ENCODE measurements around the gene MXRA5.
"Not testable (repeated sequence)": the region's sequence is repeated elsewhere in the genome, so short reads cannot be mapped to it uniquely, and the experiment has no call there.

MXRA5 gene

DNA sequence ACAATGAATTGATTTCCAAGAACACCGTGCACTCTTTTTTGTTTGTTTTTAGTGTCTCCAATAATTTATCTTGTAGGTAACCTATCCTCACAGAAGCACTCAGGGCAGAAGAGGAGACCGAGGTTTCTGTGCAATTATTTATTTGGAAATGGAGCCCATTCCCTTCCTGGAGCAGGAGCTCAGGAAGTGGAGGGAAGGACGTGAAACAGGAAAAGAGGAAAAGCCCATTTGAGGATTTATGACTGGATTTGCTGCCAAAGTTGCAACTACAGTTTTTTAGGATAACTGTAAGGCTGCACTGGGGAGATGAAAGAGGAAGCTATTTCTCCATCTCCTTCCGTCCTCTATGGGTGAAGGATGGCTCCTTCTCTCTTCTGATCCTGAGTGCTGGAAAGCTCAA, 31.7 kb upstream of the MXRA5 start:
- H3K27ac ChIP-seq = no peak overlapping the region
- TF ChIP-seq, protein P1, sequence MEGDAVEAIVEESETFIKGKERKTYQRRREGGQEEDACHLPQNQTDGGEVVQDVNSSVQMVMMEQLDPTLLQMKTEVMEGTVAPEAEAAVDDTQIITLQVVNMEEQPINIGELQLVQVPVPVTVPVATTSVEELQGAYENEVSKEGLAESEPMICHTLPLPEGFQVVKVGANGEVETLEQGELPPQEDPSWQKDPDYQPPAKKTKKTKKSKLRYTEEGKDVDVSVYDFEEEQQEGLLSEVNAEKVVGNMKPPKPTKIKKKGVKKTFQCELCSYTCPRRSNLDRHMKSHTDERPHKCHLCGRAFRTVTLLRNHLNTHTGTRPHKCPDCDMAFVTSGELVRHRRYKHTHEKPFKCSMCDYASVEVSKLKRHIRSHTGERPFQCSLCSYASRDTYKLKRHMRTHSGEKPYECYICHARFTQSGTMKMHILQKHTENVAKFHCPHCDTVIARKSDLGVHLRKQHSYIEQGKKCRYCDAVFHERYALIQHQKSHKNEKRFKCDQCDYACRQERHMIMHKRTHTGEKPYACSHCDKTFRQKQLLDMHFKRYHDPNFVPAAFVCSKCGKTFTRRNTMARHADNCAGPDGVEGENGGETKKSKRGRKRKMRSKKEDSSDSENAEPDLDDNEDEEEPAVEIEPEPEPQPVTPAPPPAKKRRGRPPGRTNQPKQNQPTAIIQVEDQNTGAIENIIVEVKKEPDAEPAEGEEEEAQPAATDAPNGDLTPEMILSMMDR (conservative IDR thresholded peaks at IDR 0.05) = no peak

DNA sequence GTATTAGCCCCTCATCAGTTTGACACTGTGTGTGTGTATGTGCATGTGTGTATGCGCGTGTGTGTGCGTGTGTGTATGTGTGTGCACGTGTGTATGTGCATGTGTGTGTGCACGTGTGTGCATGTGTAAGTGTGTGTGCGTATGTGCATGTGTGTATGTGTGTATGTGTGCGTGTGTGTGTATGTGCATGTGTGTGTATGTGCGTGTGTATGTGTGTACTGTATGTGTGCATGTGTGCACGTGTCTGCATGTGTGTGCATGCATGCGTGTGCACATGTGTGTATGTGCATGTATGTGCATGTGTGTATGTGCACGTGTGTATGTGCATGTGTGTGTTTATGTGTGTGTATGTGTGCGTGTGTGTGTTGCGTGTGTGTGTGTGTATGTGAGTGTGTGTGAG, 31.1 kb upstream of the MXRA5 start:
- TF ChIP-seq, protein P1 (conservative IDR thresholded peaks at IDR 0.05) = no peak
- no peak overlapping the region for H3K27ac ChIP-seq

DNA sequence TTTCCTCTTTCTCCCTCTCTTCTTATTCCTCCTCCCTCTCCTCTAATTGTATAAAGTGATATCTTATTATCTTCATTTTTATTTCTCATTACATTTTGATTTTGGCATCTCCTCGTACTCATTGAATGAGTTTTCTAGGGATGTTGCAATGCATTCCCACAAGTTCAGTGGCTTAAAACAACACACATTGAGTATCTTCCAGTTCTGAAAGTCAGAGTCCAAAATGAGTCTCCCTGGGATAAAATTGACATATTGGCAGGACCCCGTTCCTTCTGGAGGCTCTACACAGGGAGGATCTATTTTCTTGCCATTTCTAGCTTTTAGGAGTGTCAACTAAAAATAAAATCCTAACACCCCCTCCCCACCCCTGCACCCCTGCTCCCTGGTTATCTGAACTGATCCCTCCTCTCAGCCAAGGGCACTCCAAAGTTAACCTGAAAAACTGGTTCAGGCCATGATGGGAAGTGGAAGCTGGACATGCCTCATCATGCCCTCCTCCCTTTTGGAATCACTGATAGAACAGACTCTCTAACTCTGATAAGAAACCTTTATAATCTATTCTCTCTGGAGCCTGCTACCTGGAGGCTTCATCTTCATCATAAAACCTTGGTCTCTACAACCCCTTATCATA, 29.5 kb upstream of the MXRA5 start:
- not testable (repeated sequence) for H3K27ac ChIP-seq

DNA sequence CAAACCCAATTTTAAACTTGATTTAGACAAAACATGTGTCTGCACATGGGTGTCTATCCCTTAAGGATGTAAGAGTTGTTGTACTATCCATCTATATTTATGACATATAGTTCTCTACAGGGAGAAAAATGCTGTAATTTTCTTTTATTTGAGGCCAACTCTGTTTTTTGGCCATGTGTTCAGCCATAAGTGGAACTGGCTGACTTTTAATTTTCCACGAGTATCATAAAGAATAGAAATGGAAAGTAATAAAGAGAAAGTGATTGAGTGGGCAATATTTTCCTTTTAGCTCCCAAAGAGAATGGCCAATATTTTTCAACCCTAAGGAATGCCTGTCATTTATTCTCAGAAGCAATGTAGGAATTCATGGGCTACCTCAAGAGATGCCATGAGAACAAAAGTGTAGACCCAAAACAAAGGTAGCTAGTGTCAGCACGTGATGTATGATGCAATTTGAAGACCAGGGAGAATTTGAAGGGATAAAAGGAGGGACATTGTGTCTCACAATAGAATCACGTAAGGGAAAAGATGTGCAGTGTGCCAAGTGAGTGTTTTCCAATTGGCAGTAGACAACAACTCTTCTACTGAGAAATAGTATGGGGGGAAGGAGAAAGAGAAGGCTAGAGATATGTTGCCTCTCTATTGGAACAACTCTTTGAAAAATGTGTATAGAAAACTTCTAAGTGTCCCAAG, 27.8 kb upstream of the MXRA5 start:
- TF ChIP-seq, protein P1 (conservative IDR thresholded peaks at IDR 0.05) = no peak
- H3K27ac ChIP-seq = no peak overlapping the region

DNA sequence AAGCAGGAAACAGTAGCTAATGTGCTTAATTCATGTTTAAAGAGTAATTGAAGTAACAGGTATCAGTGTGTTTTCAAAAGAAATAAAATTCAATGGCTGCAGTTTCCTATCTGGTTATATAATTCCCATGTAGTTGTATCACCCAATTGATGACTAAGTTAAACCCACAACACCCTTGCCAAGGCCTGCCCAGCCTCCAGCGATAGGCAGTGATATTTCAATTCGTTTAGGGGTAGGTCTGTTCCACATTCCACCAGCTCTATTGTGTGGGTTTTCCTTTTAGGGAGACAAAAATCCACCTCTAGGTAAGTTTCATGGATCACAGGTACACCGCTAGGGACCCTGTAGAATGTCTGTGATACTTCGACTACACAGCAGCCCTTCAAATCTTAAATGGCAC, 24.7 kb upstream of the MXRA5 start:
- H3K27ac ChIP-seq = no peak overlapping the region
- TF ChIP-seq, protein P1 (conservative IDR thresholded peaks at IDR 0.05) = no peak

DNA sequence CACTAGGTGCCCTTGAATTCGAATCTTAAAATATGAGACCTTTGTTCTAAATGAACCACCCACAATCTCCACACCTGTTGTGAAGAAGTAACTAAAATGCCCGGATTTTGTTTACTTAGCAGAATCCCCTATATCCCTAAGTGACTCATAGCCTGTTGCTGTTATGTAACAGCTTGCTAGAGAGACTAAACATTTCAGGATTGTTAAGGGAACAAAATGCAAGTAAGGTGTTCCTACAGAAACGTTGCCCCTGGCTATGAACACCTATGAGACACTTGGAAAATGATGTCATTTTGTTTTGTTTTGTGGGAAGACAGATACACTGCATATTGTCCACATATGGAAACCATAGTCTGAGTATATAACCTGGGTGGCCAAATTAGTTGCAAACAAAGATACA, 24.2 kb upstream of the MXRA5 start:
- TF ChIP-seq, protein P1 (conservative IDR thresholded peaks at IDR 0.05) = no peak
- no peak overlapping the region for H3K27ac ChIP-seq

DNA sequence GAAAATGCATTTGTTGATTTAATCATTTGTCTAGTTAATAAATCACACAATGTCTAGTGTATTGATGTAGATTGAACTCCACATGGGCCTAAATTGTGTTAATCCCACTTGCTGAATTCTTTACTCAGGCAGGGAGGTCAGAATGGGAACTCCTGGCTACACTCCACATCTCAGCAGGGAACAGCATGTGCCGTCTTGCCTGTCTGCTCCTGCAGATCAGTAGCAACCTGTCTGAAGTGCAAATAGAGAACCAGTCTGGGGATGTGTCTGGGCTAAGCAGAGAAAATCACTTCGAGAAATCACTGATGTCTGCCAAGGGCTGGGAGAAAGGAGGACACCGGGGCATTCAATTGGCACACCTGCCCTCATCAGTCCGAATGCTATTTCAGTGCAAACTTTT, 16.5 kb upstream of the MXRA5 start:
- TF ChIP-seq, protein P1 (conservative IDR thresholded peaks at IDR 0.05) = no peak
- H3K27ac ChIP-seq = no peak overlapping the region

DNA sequence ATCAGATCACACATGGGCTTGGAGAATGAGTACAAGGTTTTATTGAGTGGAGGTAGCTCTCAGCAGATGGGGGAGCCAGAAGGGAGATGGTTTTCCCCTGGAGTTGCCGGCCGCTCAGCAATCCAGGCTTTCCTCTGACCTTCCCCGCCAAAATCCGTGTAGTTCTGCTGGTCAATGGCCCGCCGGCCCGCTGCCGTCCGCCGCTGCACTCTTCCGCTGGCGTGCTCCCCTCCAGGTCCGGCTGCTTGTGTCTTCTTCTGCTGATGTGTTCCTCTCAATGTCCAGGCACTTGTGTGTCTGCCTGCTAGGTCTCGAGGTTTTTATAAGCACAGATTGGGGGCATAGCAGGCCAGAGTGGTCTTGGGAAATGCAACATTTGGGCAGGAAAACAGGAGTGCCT, 14.4 kb upstream of the MXRA5 start:
- TF ChIP-seq, protein P1 (conservative IDR thresholded peaks at IDR 0.05) = no peak
- H3K27ac ChIP-seq = no peak overlapping the region

DNA sequence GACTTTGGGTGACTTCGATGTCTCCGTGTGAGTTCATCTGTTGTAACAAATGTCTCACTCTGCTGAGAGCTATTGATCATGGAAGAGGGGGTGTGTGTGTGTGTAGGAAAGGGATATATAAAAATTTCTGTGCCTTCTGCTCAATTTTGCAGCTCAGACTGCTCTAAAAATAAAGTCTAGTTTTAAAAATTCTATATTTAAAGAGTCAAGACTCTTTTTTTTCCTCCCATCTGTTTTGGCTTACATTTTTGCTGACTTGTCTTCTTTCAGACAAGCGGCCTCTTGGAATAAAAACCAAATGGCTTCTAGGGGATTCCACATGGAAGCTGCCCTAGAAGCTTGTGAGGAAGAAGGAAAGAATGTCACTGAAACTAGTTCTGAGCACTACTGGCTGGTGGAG, 6.3 kb upstream of the MXRA5 start:
- not testable (repeated sequence) for H3K27ac ChIP-seq
